UCSD-AML1 (cell line): Measurements from ENCODE around the gene MTHFD1.

ENCODE experiments used
- DNase-seq: peaks from one replicate; lab custom pipeline; 2025; ENCODE audit not compliant: unreplicated experiment; lab: John Stamatoyannopoulos, UW

MTHFD1 gene

DNA sequence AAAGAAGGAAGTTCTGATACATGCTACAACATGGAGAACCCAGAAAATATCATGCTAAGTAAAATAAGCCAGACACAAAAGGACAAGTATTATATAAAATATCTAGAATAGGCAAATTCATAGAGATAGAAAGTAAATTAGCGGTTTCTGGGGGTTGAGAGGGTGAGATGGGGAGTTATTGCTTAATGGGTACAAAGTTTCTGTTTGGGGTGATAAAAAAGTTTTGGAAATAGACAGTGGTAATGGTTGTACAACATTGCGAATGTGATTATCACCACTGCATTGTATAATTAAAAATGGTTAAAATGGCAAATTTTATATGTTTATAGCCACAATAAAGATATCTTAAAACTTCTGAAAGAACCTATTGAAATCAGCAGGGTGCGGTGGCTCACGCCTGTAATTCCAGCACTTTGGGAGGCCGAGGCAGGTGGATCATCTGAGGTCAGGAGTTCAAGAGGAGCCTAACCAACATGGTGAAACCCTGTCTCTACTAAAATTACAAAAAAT lies 100.5 kb downstream of the MTHFD1 start:
- no peak for DNase-seq

GRCh38 chr14:64491637-64492036 lies 103.5 kb downstream of the MTHFD1 start:
- no peak for DNase-seq

DNA sequence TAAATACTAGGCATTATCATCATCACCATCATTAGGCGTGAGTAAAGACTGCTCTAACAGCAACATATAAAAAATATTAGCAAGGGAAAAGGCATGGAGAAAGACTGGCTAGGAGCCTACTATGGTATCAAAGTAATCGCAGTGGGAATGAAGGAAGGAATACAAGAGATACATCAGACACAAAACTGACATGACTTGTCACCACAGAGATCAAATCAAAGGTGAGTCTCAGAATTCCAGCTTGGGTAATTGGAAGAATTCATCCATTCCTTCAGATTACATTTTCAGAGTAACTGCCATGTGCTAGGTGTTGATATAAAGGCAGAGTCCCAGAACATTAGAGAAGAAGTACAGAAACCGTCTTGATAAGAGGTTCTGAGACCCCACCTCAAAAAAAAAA lies 105.3 kb downstream of the MTHFD1 start:
- DNase-seq = no peak

- DNase-seq = no peak
Measured at GRCh38 chr14:64495252-64495651, 107.1 kb downstream of the MTHFD1 start.

DNA sequence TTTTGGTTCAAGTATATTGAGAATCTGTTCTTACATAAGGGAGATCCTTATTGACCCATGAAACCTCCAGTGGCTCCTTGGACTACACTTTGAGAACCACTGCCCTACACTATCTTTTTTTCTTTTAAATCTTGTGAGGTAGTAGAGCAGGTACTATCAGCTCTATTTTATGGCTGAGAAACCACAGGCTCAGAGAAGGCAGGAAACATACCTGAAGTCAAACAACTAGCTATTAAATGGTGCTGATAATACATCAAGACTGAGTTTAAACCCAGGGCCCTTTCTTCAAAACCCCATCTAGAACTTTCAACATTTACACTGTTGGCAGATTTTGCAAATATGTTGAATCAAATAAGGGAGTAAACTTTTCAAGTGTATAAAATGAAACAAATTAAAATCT lies 108.6 kb downstream of the MTHFD1 start:
- no peak for DNase-seq

DNA sequence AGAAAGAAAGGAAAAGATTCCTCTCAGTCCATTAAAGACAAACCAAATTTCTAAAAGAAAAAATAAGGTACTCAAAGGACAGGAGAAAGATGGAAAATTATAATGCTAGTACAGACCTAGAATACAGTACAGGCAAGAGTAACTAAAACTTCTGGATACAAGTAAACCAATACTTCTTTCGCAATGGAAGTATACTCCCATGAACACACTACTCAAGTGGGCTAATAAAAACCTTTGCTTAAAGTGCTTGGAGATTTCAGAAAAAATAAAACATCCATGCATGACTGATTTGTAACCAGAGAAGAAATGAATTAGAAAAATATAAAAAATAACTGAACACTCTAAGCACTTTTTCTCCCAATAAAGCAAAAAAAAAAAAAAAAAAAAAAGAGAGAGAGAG lies 111.9 kb downstream of the MTHFD1 start:
- DNase-seq = no peak

DNA sequence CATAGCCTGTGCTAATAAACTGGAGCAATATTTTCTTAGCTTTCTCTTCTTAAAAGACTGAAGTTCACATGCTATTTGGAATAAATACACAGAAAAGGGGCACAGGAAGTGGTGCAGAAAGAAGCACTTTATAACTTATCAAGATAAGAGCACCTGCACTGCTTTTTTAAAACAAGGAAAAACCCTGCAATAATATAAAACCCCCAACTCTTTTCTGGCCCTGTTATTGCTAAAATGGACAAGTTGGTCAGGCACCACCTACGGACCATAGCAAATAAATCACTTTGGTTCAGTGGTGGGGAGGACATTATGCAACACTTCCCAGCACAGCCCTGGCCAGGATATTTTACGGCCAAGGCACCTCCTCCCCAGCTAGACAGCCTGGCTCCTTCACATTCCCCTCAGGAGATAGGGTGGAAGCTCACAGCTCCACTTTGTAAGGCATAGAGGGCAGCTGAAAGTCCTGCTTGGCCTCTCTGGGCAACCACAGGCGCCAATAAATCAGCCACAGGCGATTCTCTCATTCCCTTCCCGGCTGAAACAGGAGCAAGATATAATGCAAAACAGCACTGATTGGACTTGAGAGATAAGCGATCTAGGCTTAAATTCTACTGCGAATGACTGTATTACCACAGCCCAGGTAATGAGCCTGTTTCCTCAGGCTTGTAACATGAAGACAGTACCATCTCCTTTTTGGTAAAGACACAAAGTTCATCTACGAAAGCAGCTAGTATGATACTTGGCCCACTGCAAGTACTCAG lies 113.4 kb downstream of the MTHFD1 start:
- peak; percentile 25 for DNase-seq

GRCh38 chr14:64502456-64502855 lies 114.3 kb downstream of the MTHFD1 start:
- no peak for DNase-seq

DNA sequence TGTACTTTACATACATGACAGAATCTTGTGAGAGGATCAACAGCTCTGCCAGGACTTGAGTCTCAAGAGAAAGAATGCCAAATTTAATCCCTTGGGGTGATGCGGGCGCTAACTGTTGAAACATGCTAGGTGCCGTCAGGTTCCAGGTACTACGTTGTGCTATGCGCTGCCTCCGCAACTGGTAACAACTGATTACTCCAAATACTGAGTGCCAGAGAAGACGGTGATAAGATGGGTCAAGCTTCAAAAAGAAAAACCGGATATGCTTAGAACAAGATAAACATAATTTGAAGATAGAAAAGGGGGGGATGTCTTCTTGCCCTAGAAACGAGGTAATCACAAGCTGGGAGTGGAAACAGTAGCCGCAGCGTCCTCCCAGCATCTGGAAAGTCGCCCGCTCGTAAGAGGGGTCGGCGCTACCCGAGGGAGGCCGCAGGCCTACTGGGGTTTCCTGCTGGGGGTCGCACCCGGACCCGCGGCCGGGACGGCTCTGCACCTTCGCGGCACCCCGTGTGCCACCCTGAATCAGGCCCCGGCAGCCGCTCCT lies 114.8 kb downstream of the MTHFD1 start:
- DNase-seq = peak; percentile 24

DNA sequence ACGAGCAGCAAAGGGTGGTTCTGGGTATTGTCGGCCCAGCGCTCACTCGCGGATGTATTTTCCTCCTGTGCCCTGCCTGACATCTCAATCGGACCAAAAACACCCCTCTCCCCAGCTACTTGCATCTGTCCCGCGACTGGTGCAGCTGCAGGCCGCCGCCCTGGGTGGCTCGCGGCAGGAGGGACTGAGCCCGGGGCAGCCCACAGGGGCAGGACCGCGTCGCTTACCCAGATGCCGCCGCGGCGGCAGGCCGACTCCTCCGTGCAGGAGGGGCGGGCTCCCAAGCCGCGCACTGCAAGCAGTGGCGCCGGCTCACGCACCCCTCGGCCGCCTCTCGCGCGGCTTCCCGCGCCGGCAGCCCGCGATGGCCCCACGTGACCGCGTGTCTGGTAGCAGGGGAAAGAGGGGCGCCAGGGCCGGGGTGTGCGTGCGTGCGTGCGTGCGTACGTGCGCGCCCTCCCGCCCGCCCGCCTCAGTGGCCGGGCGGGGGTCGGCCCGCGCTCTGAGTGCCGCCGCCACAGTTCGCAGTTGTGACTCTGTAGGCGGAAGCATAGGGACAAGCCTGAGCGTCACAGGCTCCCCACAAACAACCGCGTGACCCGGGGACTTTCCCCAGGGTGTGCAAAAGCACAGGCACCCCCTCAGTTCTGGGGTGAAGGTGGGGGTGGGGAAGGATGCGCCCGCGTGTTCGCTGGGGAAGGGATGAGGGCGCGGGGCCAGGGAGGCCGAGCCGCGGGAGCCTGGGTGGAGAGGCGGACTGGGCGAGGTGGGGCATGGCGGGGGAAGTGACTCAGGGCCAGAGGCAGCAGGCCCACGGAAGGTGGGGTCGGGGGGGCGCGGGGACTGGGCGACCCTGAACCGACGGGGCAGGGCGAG lies 115.5 kb downstream of the MTHFD1 start, which contains the start of gene ZBTB25:
Gene ZBTB25, minus strand, starts transcription at position 405 of the 876 bp plus-strand sequence. CDS start 13,305 bp downstream, outside the sequence.
- peak; percentile 92 for DNase-seq

DNA sequence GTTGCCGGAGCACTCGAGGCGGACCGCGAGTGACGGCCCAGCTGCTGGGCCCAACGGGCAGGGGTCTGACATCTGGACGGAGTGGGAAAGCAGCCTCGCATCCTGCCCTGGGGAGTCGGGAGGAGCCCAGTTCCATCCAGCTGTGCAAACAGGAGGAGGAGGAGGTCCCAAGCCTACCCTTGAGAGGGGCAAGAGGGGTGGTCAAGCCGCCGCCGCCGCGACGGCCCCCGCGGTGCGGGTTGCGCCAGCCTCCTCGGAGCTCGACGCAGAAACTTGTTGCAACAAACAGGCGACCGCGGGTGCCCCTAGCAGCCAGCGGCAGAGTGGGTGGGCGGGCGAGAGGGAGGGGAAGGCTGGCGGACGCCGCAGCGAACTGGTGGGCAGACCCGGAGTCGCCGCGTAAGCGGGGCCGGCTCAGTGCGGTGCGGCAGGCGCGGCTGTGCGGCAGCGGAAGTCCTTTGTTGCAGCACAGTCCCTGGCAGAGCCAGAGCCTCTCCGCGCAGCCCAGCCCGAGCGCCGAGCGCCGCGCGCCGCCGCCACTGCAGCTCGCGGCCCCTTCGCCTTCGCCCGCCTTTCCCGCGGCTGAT lies 116.2 kb downstream of the MTHFD1 start, which contains the start of gene ZBTB1:
Gene ZBTB1, plus strand, starts transcription at position 461 of the 587 bp plus-strand sequence. CDS start 16,735 bp downstream, outside the sequence.
- peak; percentile 82 for DNase-seq

GRCh38 chr14:64504897-64505794 lies 117.0 kb downstream of the MTHFD1 start:
- peak; percentile 74 for DNase-seq

DNA sequence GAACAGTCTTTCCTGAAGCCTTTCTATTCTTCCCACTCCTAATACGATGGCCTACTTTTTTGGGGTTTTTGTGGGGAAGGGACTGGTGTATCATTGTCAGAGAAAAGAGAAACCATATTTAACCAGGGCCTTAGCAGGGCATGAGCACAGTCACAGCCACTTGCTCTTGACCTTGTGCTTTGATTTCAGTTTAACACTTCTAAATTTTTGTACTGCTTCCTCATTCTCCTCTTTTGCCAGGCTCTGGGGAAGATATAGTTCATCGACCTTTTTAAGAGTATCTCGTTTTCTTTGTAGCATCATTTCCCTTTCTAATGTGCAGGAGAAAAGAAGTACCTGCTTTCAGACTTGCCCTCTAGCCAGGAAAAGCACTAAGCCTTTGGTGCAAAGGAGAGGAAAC lies 118.6 kb downstream of the MTHFD1 start:
- DNase-seq = no peak

GRCh38 chr14:64507376-64508156 lies 119.4 kb downstream of the MTHFD1 start:
- DNase-seq = no peak

- DNase-seq = no peak
Measured at GRCh38 chr14:64508215-64508776, 120.1 kb downstream of the MTHFD1 start.

- DNase-seq = no peak
Measured at GRCh38 chr14:64509036-64509435, 120.9 kb downstream of the MTHFD1 start.
